Breast epithelium (tissue), 3 donors: ENCODE data around the gene PRXL2B.

Experiments
- POLR2A ChIP-seq: fragments of 450-650 bp; IDR thresholded peaks from one replicate; pipeline ENCODE4 v1.6.1; 2016; ENCODE audit warnings: antibody characterized with exemption, mild to moderate bottlenecking, moderate library complexity
- TF ChIP-seq, protein P1 (sequence below), 3 donors: fragments of 450-650 bp; IDR thresholded peaks; one replicate each; pipeline ENCODE4 v1.5.1; 2016 to 2017; ENCODE audit warnings: antibody characterized with exemption in 3 of 3, mild to moderate bottlenecking in 3 of 3, moderate library complexity in 3 of 3

DNA sequence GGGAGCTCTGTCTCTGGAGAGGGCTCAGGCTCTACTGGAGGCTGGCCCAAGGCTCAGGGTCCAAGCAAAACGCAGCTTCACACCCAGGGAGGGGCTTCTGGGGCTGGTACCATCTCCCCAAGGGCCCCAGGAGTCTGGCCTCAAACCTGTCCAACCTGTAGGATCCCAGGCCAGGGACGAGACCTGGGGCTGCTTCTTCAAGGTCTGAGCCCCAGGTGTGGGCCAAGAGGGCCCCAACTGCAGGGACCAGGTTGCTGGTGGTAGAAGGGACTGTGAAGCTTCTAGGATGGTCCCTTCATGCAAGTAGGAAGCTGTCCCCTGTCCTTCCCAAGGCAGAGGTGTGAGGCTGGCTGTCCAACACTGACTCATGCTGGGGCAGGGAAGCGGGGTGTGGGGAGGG lies 54.0 kb downstream of the PRXL2B start:
- TF ChIP-seq, protein P1, sequence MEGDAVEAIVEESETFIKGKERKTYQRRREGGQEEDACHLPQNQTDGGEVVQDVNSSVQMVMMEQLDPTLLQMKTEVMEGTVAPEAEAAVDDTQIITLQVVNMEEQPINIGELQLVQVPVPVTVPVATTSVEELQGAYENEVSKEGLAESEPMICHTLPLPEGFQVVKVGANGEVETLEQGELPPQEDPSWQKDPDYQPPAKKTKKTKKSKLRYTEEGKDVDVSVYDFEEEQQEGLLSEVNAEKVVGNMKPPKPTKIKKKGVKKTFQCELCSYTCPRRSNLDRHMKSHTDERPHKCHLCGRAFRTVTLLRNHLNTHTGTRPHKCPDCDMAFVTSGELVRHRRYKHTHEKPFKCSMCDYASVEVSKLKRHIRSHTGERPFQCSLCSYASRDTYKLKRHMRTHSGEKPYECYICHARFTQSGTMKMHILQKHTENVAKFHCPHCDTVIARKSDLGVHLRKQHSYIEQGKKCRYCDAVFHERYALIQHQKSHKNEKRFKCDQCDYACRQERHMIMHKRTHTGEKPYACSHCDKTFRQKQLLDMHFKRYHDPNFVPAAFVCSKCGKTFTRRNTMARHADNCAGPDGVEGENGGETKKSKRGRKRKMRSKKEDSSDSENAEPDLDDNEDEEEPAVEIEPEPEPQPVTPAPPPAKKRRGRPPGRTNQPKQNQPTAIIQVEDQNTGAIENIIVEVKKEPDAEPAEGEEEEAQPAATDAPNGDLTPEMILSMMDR (IDR thresholded peaks at IDR 0.05), result no peak
- TF ChIP-seq POLR2A, result no peak
